Rectal smooth muscle tissue (tissue), 1 donor: Measurements from ENCODE around the gene SFT2D1.
"Not testable (repeated sequence)": the region's sequence is repeated elsewhere in the genome, so short reads cannot be mapped to it uniquely, and the experiment has no call there.

Experiments used
- H3K27ac ChIP-seq: one replicate; pipeline ENCODE4 v1.7.0; 2013; ENCODE audit warnings: low read depth, low read length, inconsistent platforms
- H3K27me3 ChIP-seq: one replicate; pipeline ENCODE4 v1.7.0; 2013; ENCODE audit warnings: low read length; ENCODE audit not compliant: control insufficient read depth, insufficient read depth
- H3K36me3 ChIP-seq: one replicate; pipeline ENCODE4 v1.7.0; 2013; ENCODE audit warnings: low read length; ENCODE audit not compliant: control insufficient read depth, insufficient read depth
- H3K4me1 ChIP-seq: one replicate; pipeline ENCODE4 v1.7.0; 2013; ENCODE audit warnings: low read length; ENCODE audit not compliant: control insufficient read depth, insufficient read depth
- H3K4me3 ChIP-seq: one replicate; pipeline ENCODE4 v1.7.0; 2013; ENCODE audit warnings: low read length
- H3K9ac ChIP-seq: one replicate; pipeline ENCODE4 v1.7.0; 2013; ENCODE audit warnings: low read length

The SFT2D1 gene

GRCh38 chr6:166342349-166343149 lies at the start of gene SFT2D1:
TSS of gene SFT2D1 (minus strand) at chr6:166342545. CDS start at chr6:166342481, 64 bp downstream.
- H3K36me3 ChIP-seq: no peaks in the 10 kb centered on the region
- peak within 1 kb of the TSS; percentile 85 for H3K27ac ChIP-seq
- peak within 1 kb of the TSS; percentile 96 for H3K4me3 ChIP-seq
- no peaks in the 10 kb centered on the region for H3K27me3 ChIP-seq
- peak within 1 kb of the TSS; percentile 95 for H3K9ac ChIP-seq
- peaks cover 4% of the 10 kb centered on the region for H3K4me1 ChIP-seq

DNA sequence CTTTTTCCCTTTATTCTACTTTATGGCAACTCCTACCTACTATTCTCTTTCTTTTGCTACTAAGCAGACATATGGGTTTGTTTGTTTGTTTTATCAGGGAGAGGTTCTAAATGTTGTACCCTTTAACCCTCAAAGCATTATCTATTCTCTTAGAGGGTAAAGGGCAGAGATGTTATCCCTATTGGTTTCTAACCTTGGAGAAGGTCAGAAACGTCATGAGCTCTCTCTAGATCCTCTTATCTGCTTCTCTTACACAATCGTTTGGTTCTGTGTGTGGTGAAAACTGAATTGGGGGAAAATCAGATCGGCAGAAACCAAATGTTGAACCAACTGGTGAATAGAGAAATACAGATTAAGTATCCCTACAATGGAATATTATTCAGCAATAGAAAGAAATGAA lies 46.8 kb upstream of the SFT2D1 start:
- Histone ChIP-seq H3K4me3 (no peak overlapping the region), H3K9ac (no peak overlapping the region), H3K36me3 (no peaks in the 10 kb centered on the region), H3K4me1 (no peaks in the 10 kb centered on the region), H3K27me3 (peaks cover 5% of the 10 kb centered on the region), H3K27ac (no peak overlapping the region)

- Histone ChIP-seq H3K9ac (no peak overlapping the region), H3K27ac (no peak overlapping the region), H3K4me3 (no peak overlapping the region), H3K27me3 (no peaks in the 10 kb centered on the region), H3K36me3 (no peaks in the 10 kb centered on the region), H3K4me1 (no peaks in the 10 kb centered on the region)
Measured at GRCh38 chr6:166388290-166389004, 46.1 kb upstream of the SFT2D1 start.

GRCh38 chr6:166387642-166388289 lies 45.4 kb upstream of the SFT2D1 start:
- H3K9ac ChIP-seq: no peak overlapping the region
- H3K27ac ChIP-seq: no peak overlapping the region
- H3K27me3 ChIP-seq: no peaks in the 10 kb centered on the region
- no peaks in the 10 kb centered on the region for H3K36me3 ChIP-seq
- no peak overlapping the region for H3K4me3 ChIP-seq
- no peaks in the 10 kb centered on the region for H3K4me1 ChIP-seq

GRCh38 chr6:166387098-166387497 lies 44.8 kb upstream of the SFT2D1 start:
- H3K27me3 ChIP-seq, H3K4me3 ChIP-seq, H3K27ac ChIP-seq, H3K4me1 ChIP-seq, H3K9ac ChIP-seq, H3K36me3 ChIP-seq: not testable (repeated sequence)

DNA sequence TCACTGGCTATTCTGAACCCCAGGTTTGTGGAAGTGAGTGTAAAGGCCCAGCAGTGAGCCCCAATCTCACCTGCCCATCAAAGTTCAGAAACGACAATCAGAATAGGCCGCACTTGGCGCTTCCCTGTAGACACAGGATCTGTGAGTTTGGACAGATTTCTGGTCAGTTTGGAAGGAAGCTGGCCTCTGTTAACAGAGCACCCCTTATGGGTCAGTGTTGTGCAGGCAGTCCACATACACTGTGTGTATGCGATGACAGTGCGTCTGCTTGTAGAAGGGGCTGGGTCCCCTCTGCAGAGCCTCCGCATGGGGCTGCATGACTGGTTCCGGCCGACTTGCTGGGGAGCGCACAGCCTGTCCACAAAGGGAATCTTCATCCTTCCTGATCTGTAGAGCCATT lies 43.8 kb upstream of the SFT2D1 start:
- Histone ChIP-seq H3K27ac (no peak overlapping the region), H3K27me3 (no peaks in the 10 kb centered on the region), H3K36me3 (no peaks in the 10 kb centered on the region), H3K4me1 (peaks cover 4% of the 10 kb centered on the region), H3K9ac (no peak overlapping the region), H3K4me3 (no peak overlapping the region)

DNA sequence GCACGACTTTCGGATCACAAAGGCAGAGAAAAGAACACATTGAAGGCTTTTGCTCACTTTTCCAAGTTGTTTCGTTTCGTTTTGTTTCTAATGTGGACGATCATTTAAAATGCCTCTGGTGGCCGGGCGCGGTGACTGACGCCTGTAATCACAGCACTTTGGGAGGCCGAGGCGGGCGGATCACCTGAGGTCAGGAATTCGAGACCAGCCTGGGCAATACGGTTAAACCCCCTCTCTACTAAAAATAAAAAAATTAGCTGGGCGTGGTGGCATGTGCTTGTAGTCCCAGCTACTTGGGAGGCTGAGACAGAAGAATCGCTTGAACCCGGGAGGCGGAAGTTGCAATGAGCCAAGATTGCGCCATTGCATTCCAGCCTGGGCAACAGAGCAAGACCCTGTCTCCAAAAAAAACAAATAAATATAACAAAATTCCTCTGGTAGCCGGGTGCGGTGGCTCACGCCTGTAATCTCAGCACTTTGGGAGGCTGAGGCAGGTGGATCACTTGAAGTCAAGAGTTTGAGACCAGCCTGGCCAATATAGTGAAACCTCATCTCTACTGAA lies 41.5 kb upstream of the SFT2D1 start:
- Histone ChIP-seq H3K4me3 (peak overlapping the region; percentile 66), H3K27ac (peak overlapping the region; percentile 91), H3K9ac (peak overlapping the region; percentile 0)
- H3K36me3 ChIP-seq, H3K27me3 ChIP-seq, H3K4me1 ChIP-seq: not testable (repeated sequence)

DNA sequence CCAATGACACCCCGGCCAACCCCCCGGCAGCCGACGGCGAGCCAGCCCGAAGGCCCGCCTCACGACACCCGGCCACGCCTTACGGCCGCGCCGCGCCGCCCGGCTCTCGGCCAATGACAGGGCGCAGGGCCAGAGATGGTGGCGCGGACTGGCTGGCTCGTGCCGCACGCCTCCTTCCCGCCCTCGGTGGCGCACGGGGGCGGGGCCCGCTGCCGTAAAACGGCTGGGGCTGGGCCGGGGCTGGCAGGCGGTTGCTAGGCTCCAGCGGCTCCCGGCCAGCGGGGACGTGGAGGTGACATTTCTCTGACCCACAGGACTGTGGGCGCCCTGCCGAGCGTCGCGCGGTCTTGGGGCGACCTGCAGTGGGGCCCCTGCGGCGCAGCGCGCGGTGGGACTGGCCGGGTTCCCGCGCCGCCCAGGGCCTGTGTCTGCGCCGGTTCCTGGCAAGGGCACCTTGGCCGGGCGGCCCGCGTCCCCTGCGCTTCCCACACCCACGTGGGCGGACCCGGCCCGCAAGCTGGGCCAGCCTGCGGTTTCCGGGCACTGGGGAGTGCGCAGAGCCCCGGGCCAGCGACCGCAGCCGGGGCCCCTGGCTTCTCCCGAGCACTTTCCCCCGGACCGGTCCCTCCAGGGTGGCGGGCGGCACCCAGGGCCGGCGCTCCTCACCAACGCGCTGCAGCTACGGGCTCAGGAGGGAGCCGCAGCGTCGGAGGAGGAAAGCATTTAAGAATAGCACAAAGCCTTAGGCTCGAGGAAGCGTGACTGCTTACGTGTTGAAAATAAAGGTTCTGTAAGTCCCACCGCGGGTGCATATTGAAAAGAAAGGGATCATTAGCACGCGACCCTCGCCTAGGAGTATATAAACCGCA lies 40.8 kb upstream of the SFT2D1 start, which contains the start of gene MPC1:
MPC1 (minus strand) TSS at position 8 of the 869 bp plus-strand sequence. CDS start 64 bp downstream, outside the sequence.
- Histone ChIP-seq H3K9ac (peak within 1 kb of the TSS; percentile 96), H3K27me3 (no peaks in the 10 kb centered on the region), H3K4me1 (peaks cover 6% of the 10 kb centered on the region), H3K27ac (peak within 1 kb of the TSS; percentile 91), H3K36me3 (no peaks in the 10 kb centered on the region), H3K4me3 (peak within 1 kb of the TSS; percentile 99)

DNA sequence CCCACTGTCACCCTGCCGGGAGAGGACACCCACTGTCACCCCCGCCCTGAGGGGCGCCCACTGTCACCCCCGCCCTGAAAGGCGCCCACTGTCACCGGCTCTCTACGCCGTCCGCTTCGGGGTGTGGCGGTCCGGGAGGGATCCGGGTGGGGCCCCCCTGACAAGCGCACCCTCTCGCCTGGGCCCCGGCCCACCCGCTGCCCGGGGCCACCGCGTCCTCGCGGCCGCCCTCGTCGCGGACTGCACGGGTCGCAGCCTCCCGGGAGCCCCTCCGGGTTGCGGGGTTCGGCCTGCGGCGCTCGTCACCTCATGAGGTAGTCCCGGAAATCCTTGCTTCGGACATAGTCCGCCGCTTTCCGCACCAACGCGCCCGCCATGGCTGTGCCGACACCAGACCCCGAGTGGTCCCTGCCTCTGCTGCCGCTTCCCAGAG lies 40.2 kb upstream of the SFT2D1 start:
- Histone ChIP-seq H3K4me1 (peaks cover 6% of the 10 kb centered on the region), H3K27ac (peak overlapping the region; percentile 91), H3K27me3 (no peaks in the 10 kb centered on the region), H3K9ac (peak overlapping the region; percentile 96), H3K4me3 (peak overlapping the region; percentile 99), H3K36me3 (no peaks in the 10 kb centered on the region)

DNA sequence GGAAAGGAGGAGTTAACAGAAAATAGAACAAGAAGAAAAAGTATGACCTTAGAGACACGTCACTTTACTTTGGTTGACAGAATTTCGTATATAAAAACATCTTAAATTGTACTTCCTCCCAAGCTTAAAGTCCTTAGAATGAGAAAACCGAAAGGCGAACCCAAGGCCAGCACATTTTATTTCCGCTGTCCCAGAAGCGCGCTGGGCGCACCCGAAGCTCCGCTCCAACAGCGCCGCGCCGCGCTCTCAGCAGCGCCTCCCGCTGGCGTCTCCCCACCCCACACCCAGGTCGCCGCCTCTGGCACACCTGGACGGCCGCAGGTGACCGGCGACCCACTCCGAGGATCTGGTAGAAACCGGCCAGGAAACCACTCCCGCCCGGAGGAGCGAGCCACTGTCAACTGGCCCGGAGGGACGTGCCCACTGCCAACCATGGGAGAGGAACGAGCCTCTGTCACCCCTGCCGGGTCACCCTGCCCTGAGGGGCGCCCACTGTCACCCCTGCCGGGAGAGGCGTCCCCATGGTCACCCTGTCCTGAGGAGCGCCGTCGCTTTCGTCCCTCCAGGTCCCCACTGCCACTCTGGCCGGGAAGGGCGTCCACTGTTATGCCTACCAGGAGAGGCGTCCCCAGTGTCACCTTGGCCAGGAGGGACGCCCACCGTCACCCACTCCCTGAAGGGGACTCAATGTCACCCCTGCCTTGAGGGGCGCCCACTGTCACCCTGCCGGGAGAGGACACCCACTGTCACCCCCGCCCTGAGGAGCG lies 39.6 kb upstream of the SFT2D1 start:
- H3K27ac ChIP-seq: peak overlapping the region; percentile 91
- H3K4me1 ChIP-seq: peaks cover 6% of the 10 kb centered on the region
- no peaks in the 10 kb centered on the region for H3K27me3 ChIP-seq
- peak overlapping the region; percentile 96 for H3K9ac ChIP-seq
- H3K36me3 ChIP-seq: no peaks in the 10 kb centered on the region
- H3K4me3 ChIP-seq: peak overlapping the region; percentile 99

GRCh38 chr6:166381381-166381732 lies 39.0 kb upstream of the SFT2D1 start:
- peak overlapping the region; percentile 96 for H3K9ac ChIP-seq
- H3K4me1 ChIP-seq: peaks cover 6% of the 10 kb centered on the region
- H3K4me3 ChIP-seq: peak overlapping the region; percentile 99

More at GRCh38 chr6:166381381-166381732, 39.0 kb upstream of the SFT2D1 start:
- no peaks in the 10 kb centered on the region for H3K36me3 ChIP-seq
- H3K27ac ChIP-seq: no peak overlapping the region
- H3K27me3 ChIP-seq: no peaks in the 10 kb centered on the region
